ENCODE measurements around the gene LRMDA. TPM values are rescaled to one million over a fixed set of nuclear protein-coding genes. Genes with fewer than 3 reads are reported as not detected.

Gene LRMDA
- total RNA-seq, 1 donor from 2014 or later: 0.96 TPM

- intact Hi-C loops (cut with DNase I): no loop called here
- no peak for DNase-seq (ENCODE audit: low spot score in 2 of 2)
- TF ChIP-seq CTCF (IDR thresholded peaks at IDR 0.05): no peak
- H3K27ac ChIP-seq: no peak overlapping the region
- H3K4me1 ChIP-seq: no peaks in the 10 kb centered on the region
- H3K36me3 ChIP-seq: no peaks in the 10 kb centered on the region
- H3K4me3 ChIP-seq: no peak overlapping the region
- no peaks in the 10 kb centered on the region for H3K9me3 ChIP-seq
- no peaks in the 10 kb centered on the region for H3K27me3 ChIP-seq
Measured at GRCh38 chr10:75422913-75423312, 8.5 kb upstream of the LRMDA start.

- no peaks in the 10 kb centered on the region for H3K36me3 ChIP-seq
- intact Hi-C loops (cut with DNase I): no loop called here
- H3K27ac ChIP-seq: no peak overlapping the region
- H3K27me3 ChIP-seq: no peaks in the 10 kb centered on the region
- DNase-seq (ENCODE audit: low spot score in 2 of 2): no peak
- no peak overlapping the region for H3K4me3 ChIP-seq
- no peak for TF ChIP-seq CTCF (IDR thresholded peaks at IDR 0.05)
- no peaks in the 10 kb centered on the region for H3K9me3 ChIP-seq
- H3K4me1 ChIP-seq: no peaks in the 10 kb centered on the region
Measured at GRCh38 chr10:75424571-75424970, 6.9 kb upstream of the LRMDA start.

GRCh38 chr10:75425291-75426079 lies 5.9 kb upstream of the LRMDA start:
- no peak overlapping the region for H3K27ac ChIP-seq
- no peak overlapping the region for H3K4me3 ChIP-seq
- H3K36me3 ChIP-seq: no peaks in the 10 kb centered on the region
- peaks cover 0 to 2% of the 10 kb centered on the region in 2 donors for H3K4me1 ChIP-seq
- DNase-seq (ENCODE audit: low spot score in 2 of 2): no peak
- TF ChIP-seq CTCF (IDR thresholded peaks at IDR 0.05): no peak
- intact Hi-C loops (cut with DNase I): no loop called here
- H3K27me3 ChIP-seq: no peaks in the 10 kb centered on the region
- H3K9me3 ChIP-seq: no peaks in the 10 kb centered on the region

GRCh38 chr10:75426880-75427279 lies 4.5 kb upstream of the LRMDA start:
- no peak overlapping the region for H3K27ac ChIP-seq
- no peak overlapping the region for H3K4me3 ChIP-seq
- H3K36me3 ChIP-seq: no peaks in the 10 kb centered on the region
- no peak for TF ChIP-seq CTCF (IDR thresholded peaks at IDR 0.05)
- H3K27me3 ChIP-seq: no peaks in the 10 kb centered on the region
- intact Hi-C loops (cut with DNase I): no loop called here
- H3K9me3 ChIP-seq: no peaks in the 10 kb centered on the region
- no peak for DNase-seq (ENCODE audit: low spot score in 2 of 2)
- peaks cover 0 to 9% of the 10 kb centered on the region in 2 donors for H3K4me1 ChIP-seq

GRCh38 chr10:75427951-75428350 lies 3.5 kb upstream of the LRMDA start:
- no peaks in the 10 kb centered on the region for H3K9me3 ChIP-seq
- intact Hi-C loops (cut with DNase I): no loop called here
- no peak overlapping the region for H3K4me3 ChIP-seq
- no peak for DNase-seq (ENCODE audit: low spot score in 2 of 2)
- TF ChIP-seq CTCF (IDR thresholded peaks at IDR 0.05): no peak
- no peaks in the 10 kb centered on the region for H3K36me3 ChIP-seq
- H3K27ac ChIP-seq: no peak overlapping the region
- H3K27me3 ChIP-seq: no peaks in the 10 kb centered on the region
- peaks cover 0 to 12% of the 10 kb centered on the region in 2 donors for H3K4me1 ChIP-seq

All from ascending aorta (tissue), 2 donors.